T-helper 22 cell (primary cell): ENCODE measurements around the gene ATP6V1B1.

Experiments used
- DNase-seq: peaks from one replicate; pipeline ENCODE4 v3.0.0-alpha.2; 2020; ENCODE audit warnings: low read depth

The ATP6V1B1 gene

GRCh38 chr2:70901227-70902066 is 34.3 kb upstream of the ATP6V1B1 start:
- DNase-seq: no peak

GRCh38 chr2:70902067-70902442 is 33.6 kb upstream of the ATP6V1B1 start:
- DNase-seq: no peak

GRCh38 chr2:70902579-70902978 is 33.1 kb upstream of the ATP6V1B1 start:
- DNase-seq: no peak

- DNase-seq: no peak
These were observed 32.5 kb upstream of the ATP6V1B1 start for GRCh38 chr2:70903171-70903570.

GRCh38 chr2:70903641-70904340 is 31.9 kb upstream of the ATP6V1B1 start:
- no peak for DNase-seq

GRCh38 chr2:70904371-70905216 is 31.1 kb upstream of the ATP6V1B1 start:
- DNase-seq: no peak

GRCh38 chr2:70905443-70906421 is 30.0 kb upstream of the ATP6V1B1 start:
- no peak for DNase-seq

GRCh38 chr2:70906439-70907005 is 29.2 kb upstream of the ATP6V1B1 start:
- DNase-seq: no peak

GRCh38 chr2:70907130-70908057 is 28.3 kb upstream of the ATP6V1B1 start:
- DNase-seq: no peak

- DNase-seq: no peak
These were observed 19.4 kb upstream of the ATP6V1B1 start for GRCh38 chr2:70916291-70916690.

- no peak for DNase-seq
These were observed 17.7 kb upstream of the ATP6V1B1 start for GRCh38 chr2:70918016-70918415.

- no peak for DNase-seq
These were observed 15.9 kb upstream of the ATP6V1B1 start for GRCh38 chr2:70919672-70920366.

- DNase-seq: no peak
These were observed 15.4 kb upstream of the ATP6V1B1 start for GRCh38 chr2:70920367-70920715.

- no peak for DNase-seq
These were observed 14.7 kb upstream of the ATP6V1B1 start for GRCh38 chr2:70921031-70921430.

GRCh38 chr2:70921839-70922234 is 13.9 kb upstream of the ATP6V1B1 start:
- DNase-seq: no peak

GRCh38 chr2:70922235-70923234 is 13.2 kb upstream of the ATP6V1B1 start:
- DNase-seq: no peak

- DNase-seq: no peak
These were observed 12.2 kb upstream of the ATP6V1B1 start for GRCh38 chr2:70923378-70924015.

GRCh38 chr2:70926042-70926441 is 9.7 kb upstream of the ATP6V1B1 start:
- no peak for DNase-seq
